Liver (tissue), 4 donors: ENCODE results near the gene ERMARD. TPM values are rescaled to one million over a fixed set of nuclear protein-coding genes. Genes with fewer than 3 reads are reported as not detected.

ENCODE experiments used
- polyA plus RNA-seq, 2 donors: library from polyadenylated mRNA; stranded (reverse) in 1 of 2; unstranded in 1 of 2; fragments of 200-250 nt in 1 of 2; fragments of >200 nt in 1 of 2; fragmentation: Nextera tagmentation in 1 of 2; extraction: Ambion mirVana in 1 of 2; gene quantifications; one replicate each; pipeline versions ENCODE4 v1.2.1 to v1.2.3, GENCODE V29; 2013 to 2015
- total RNA-seq, 2 donors: library from RNA; depleted of rRNA; stranded (reverse); fragments of >200 nt; gene quantifications; one replicate each; pipeline ENCODE4 v1.2.3, GENCODE V29; 2014
- donor health status: healthy.
- donor health status: healthy.
- donor health status: healthy.

Gene ERMARD
- total and polyA plus RNA-seq, 4 donors = 10.1 to 20.7 (median 14.0) TPM

Other genes with a start within 250 kb of the ERMARD start
- 10 to 100 TPM in 1 of 2 donors, 1 to 10 TPM in 1; 7.1 to 20.1 TPM for gene WDR27, start 49.6 kb upstream of the ERMARD start, total RNA-seq
- 1 to 10 TPM; 3.7 to 8.3 TPM for gene WDR27, start 49.6 kb upstream of the ERMARD start, polyA plus RNA-seq
- 10 to 100 TPM; 23.6 to 29.7 TPM for gene C6orf120, start 49.5 kb upstream of the ERMARD start, total RNA-seq
- 10 to 100 TPM; 10.5 to 15.2 TPM for gene C6orf120, start 49.5 kb upstream of the ERMARD start, polyA plus RNA-seq
- 10 to 100 TPM; 22.6 to 25.7 TPM for gene PHF10, start 27.1 kb upstream of the ERMARD start, total RNA-seq
- gene PHF10, start 27.1 kb upstream of the ERMARD start, polyA plus RNA-seq = 10 to 100 TPM; 10.2 to 14.7 TPM
- gene DYNLT2, start 50 bp upstream of the ERMARD start, total RNA-seq = 1 to 10 TPM in 1 of 2 donors, under 1 TPM in 1; 0.89 to 1.5 TPM
- gene DYNLT2, start 50 bp upstream of the ERMARD start, polyA plus RNA-seq = 1 to 10 TPM in 1 of 2 donors, under 1 TPM in 1; 0.37 to 2.3 TPM